Activated CD4-positive, alpha-beta T cell treated with anti-CD3 and anti-CD28 coated beads for 36 hours (primary cell): Measurements from ENCODE around the gene SLC27A2. TPM values are rescaled to one million over a fixed set of nuclear protein-coding genes. Genes with fewer than 3 reads are reported as not detected.
A peak's percentile ranks its signal among the peaks of the same experiment; 100 is the strongest.
"Not testable (repeated sequence)": the region's sequence is repeated elsewhere in the genome, so short reads cannot be mapped to it uniquely, and the experiment has no call there.

Source experiments
- ATAC-seq: fragments of 200-7000 bp; cut with Tn5 transposase; one replicate; pipeline ENCODE4 v1.10.0; 2021; ENCODE audit warnings: mild to moderate bottlenecking, moderate library complexity
- CTCF ChIA-PET: fragments of 350-600 bp; sonication (Branson Sonifier 250); formaldehyde crosslinking; loops from one replicate; lab custom pipeline; 2021; ENCODE audit warnings: antibody characterized with exemption; lab: Charles Lee
- POLR2A ChIA-PET: fragments of 350-600 bp; sonication (Branson Sonifier 250); formaldehyde crosslinking; loops from one replicate; lab custom pipeline; 2021; ENCODE audit warnings: antibody characterized with exemption, inconsistent platforms; lab: Charles Lee
- DNase-seq: peaks from one replicate; pipeline ENCODE4 v3.0.0-alpha.2; 2020
- H3K27ac Mint-ChIP-seq: one replicate; pipeline ENCODE4 v1.8.0; 2021; ENCODE audit warnings: mixed read lengths
- H3K27me3 Mint-ChIP-seq: one replicate; pipeline ENCODE4 v1.8.0; 2021; ENCODE audit warnings: mixed read lengths
- H3K36me3 Mint-ChIP-seq: one replicate; pipeline ENCODE4 v1.8.0; 2021; ENCODE audit warnings: low read depth, mixed read lengths
- H3K4me1 Mint-ChIP-seq: one replicate; pipeline ENCODE4 v1.8.0; 2021; ENCODE audit warnings: mixed read lengths
- H3K4me3 Mint-ChIP-seq: one replicate; pipeline ENCODE4 v1.8.0; 2021; ENCODE audit warnings: mild to moderate bottlenecking, moderate library complexity, mixed read lengths
- H3K9me3 Mint-ChIP-seq: one replicate; pipeline ENCODE4 v1.8.0; 2021; ENCODE audit warnings: low read depth, mixed read lengths
- intact Hi-C, 2 experiments: fragments of 100-400 bp; cut with DNase I in 1 of 2; cut with micrococcal nuclease in 1 of 2; formaldehyde crosslinking; loops; one replicate each; pipeline versions ENCODE4 v1.14.2 to v1.15.1; 2022 to 2024; cut with DNase I, micrococcal nuclease
- total RNA-seq, 2 experiments: library from RNA; stranded (reverse); gene quantifications; one replicate each; pipeline ENCODE4 v1.2.3, GENCODE V29; 2021

SLC27A2 gene
- total RNA-seq, 2 experiments from 2014 or later = 20.7 to 22.1 TPM

DNA sequence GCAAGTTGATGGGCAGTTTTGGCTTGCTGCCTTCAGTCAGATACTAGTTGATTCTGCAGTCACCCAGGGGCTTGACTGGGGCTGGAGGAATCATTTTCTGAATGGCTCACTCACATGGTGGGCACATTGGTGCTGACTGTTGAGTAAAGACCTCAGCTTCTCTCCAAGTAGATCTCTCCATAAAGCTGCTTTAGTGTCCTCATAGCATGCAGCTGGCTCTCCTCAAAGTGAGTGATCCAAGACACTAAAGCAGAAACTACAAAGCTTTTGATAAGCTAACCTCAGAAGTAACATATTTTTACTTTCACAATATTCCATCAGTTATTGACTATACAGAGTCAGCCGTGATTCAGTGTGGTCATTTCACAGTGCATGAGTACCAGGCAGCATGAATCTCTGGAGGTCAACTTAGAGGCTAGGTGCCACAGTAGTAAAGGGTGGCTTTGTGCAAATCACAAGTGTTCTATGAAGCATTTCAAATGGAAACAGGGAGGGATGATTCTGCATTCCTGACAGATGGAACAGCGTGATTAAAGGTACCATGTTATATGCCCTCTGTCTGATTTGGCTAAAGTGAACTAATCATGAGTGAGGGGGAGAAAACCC lies 38.6 kb upstream of the SLC27A2 start:
- H3K27me3 Mint-ChIP-seq = no peaks in the 10 kb centered on the region
- CTCF ChIA-PET = interaction anchor here (1.1 kb wide), 1 partner anchor 117 kb away, joined by 3 read pairs; no protein-coding TSS in a partner anchor
- H3K27ac Mint-ChIP-seq = peak overlapping the region; percentile 22
- peaks cover 4% of the 10 kb centered on the region for H3K36me3 Mint-ChIP-seq
- H3K4me3 Mint-ChIP-seq = no peak overlapping the region
- POLR2A ChIA-PET = no interaction called here
- H3K4me1 Mint-ChIP-seq = peaks cover 28% of the 10 kb centered on the region
- no peak for DNase-seq
- no peaks in the 10 kb centered on the region for H3K9me3 Mint-ChIP-seq
- intact Hi-C loops = loop anchor here (10.0 kb wide), 5 partner anchors 171 to 1789 kb away; partner anchors contain the start of gene SECISBP2L (in 1 of the 2)
- peak; percentile 62 for ATAC-seq

GRCh38 chr15:50144341-50145120 lies 37.5 kb upstream of the SLC27A2 start:
- peak overlapping the region; percentile 22 for H3K27ac Mint-ChIP-seq
- intact Hi-C loops = loop anchor here (1.0 to 10.0 kb wide), 12 partner anchors 170 to 1790 kb away; partner anchors contain the start of genes FGF7 (in 1 of the 2) and SECISBP2L (in 1 of the 2)
- ATAC-seq = no peak
- POLR2A ChIA-PET = interaction anchor here (0.7 kb wide), 1 partner anchor 547 kb away, joined by 4 read pairs; no protein-coding TSS in a partner anchor
- no peaks in the 10 kb centered on the region for H3K9me3 Mint-ChIP-seq
- peaks cover 26% of the 10 kb centered on the region for H3K4me1 Mint-ChIP-seq
- CTCF ChIA-PET = interaction anchor here (0.5 to 2.2 kb wide), 21 partner anchors 11 to 1724 kb away, joined by 3 to 13 read pairs (median 3); partner anchors contain the start of gene EID1
- H3K36me3 Mint-ChIP-seq = peaks cover 4% of the 10 kb centered on the region
- H3K27me3 Mint-ChIP-seq = no peaks in the 10 kb centered on the region
- no peak overlapping the region for H3K4me3 Mint-ChIP-seq
- no peak for DNase-seq

GRCh38 chr15:50145451-50145872 lies 36.5 kb upstream of the SLC27A2 start:
- ATAC-seq = no peak
- POLR2A ChIA-PET = interaction anchor here (0.7 kb wide), 2 partner anchors 468 to 546 kb away, joined by 3 to 4 read pairs; no protein-coding TSS in a partner anchor
- peaks cover 4% of the 10 kb centered on the region for H3K36me3 Mint-ChIP-seq

GRCh38 chr15:50146632-50147031 lies 35.4 kb upstream of the SLC27A2 start:
- ChIA-PET CTCF (interaction anchor here (0.6 to 2.2 kb wide), 2 partner anchors 38 to 1285 kb away, joined by 3 to 13 read pairs; no protein-coding TSS in a partner anchor), POLR2A (no interaction called here)
- ATAC-seq (no peak), DNase-seq (no peak)
- H3K27ac Mint-ChIP-seq = no peak overlapping the region
- intact Hi-C loops = loop anchor here (10.0 kb wide), 5 partner anchors 168 to 1792 kb away; partner anchors contain the start of gene SECISBP2L (in 1 of the 2)
- no peaks in the 10 kb centered on the region for H3K9me3 Mint-ChIP-seq
- no peaks in the 10 kb centered on the region for H3K27me3 Mint-ChIP-seq
- peaks cover 4% of the 10 kb centered on the region for H3K36me3 Mint-ChIP-seq
- no peak overlapping the region for H3K4me3 Mint-ChIP-seq
- peaks cover 38% of the 10 kb centered on the region for H3K4me1 Mint-ChIP-seq

More at GRCh38 chr15:50145451-50145872, 36.5 kb upstream of the SLC27A2 start:
- H3K9me3 Mint-ChIP-seq = no peaks in the 10 kb centered on the region
- H3K27ac Mint-ChIP-seq = no peak overlapping the region
- intact Hi-C loops = loop anchor here (1.0 to 10.0 kb wide), 12 partner anchors 169 to 1791 kb away; partner anchors contain the start of genes FGF7 (in 1 of the 2) and SECISBP2L (in 1 of the 2)
- no peaks in the 10 kb centered on the region for H3K27me3 Mint-ChIP-seq
- H3K4me3 Mint-ChIP-seq = no peak overlapping the region
- peaks cover 32% of the 10 kb centered on the region for H3K4me1 Mint-ChIP-seq
- DNase-seq = no peak
- CTCF ChIA-PET = interaction anchor here (0.5 to 2.2 kb wide), 25 partner anchors 14 to 1723 kb away, joined by 3 to 13 read pairs (median 3); partner anchors contain the start of gene EID1

DNA sequence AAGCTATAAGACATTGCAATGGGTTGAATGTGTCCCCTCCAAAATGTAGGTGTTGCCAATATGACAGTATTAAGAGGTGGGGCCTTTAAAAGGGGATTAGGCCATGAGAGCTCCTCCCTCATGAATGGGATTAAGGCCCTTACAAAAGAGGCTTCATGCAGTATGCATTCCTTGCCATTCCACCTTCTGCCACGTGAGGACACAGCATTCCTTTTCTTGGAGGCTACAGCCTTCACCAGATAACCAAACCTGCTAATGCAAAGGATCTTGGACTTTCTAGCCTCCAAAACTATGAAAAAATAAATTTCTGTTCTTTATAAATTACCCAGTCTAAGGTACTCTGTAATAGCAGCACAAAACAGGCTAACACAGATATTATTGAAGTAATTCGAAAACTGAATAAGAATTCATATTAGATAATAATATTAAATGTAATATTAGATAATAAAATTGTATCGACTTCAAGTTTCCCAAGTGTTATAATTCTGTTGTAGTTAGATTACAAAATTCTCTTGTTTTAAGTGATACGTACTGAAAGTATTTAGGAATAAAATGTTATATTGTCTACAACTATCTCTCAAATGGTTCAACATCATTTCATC lies 33.5 kb upstream of the SLC27A2 start:
- peaks cover 34% of the 10 kb centered on the region for H3K4me1 Mint-ChIP-seq
- peaks cover 2% of the 10 kb centered on the region for H3K27me3 Mint-ChIP-seq
- ChIA-PET CTCF (interaction anchor here (0.7 to 2.1 kb wide), 2 partner anchors 14 to 167 kb away, joined by 3 to 6 read pairs; no protein-coding TSS in a partner anchor), POLR2A (no interaction called here)
- ATAC-seq = no peak
- no peak for DNase-seq
- H3K9me3 Mint-ChIP-seq = no peaks in the 10 kb centered on the region
- intact Hi-C loops = loop anchor here (10.0 kb wide), 5 partner anchors 166 to 1794 kb away; partner anchors contain the start of gene SECISBP2L (in 1 of the 2)
- H3K4me3 Mint-ChIP-seq = no peak overlapping the region
- H3K27ac Mint-ChIP-seq = no peak overlapping the region
- peaks cover 2% of the 10 kb centered on the region for H3K36me3 Mint-ChIP-seq

GRCh38 chr15:50149090-50149489 lies 32.9 kb upstream of the SLC27A2 start:
- intact Hi-C loops = loop anchor here (10.0 kb wide), 5 partner anchors 166 to 1794 kb away; partner anchors contain the start of gene SECISBP2L (in 1 of the 2)
- H3K36me3 Mint-ChIP-seq = no peaks in the 10 kb centered on the region

DNA sequence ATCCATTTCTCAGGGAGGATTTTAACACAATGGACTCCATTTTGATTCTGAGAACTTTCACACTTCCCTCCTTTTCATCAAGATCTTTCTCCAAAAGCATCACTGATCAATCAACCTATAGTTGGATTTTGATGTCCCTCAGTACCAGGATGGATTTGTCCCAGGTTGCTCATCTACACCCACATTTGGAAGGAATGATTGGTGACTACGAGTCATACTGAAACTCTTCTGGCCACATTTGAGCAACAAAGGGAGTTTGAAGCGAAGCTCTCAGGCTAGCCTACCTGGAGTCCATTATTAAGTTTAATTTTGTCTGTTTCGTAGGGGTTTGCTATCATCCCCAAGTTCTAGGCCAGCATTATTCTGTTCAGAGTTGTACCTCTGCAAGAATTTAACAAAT lies 31.6 kb upstream of the SLC27A2 start:
- Mint-ChIP-seq H3K4me1 (peaks cover 20% of the 10 kb centered on the region), H3K4me3 (no peak overlapping the region), H3K36me3 (no peaks in the 10 kb centered on the region), H3K27ac (no peak overlapping the region), H3K9me3 (no peaks in the 10 kb centered on the region), H3K27me3 (peaks cover 2% of the 10 kb centered on the region)
- ChIA-PET POLR2A (interaction anchor here (0.6 to 0.7 kb wide), 2 partner anchors 15 to 101 kb away, joined by 5 to 9 read pairs; no protein-coding TSS in a partner anchor), CTCF (interaction anchor here (2.0 kb wide), 1 partner anchor 165 kb away, joined by 11 read pairs; no protein-coding TSS in a partner anchor)
- ATAC-seq = no peak
- intact Hi-C loops = no loop called here
- DNase-seq = no peak

More at GRCh38 chr15:50149090-50149489, 32.9 kb upstream of the SLC27A2 start:
- H3K9me3 Mint-ChIP-seq = no peaks in the 10 kb centered on the region
- POLR2A ChIA-PET = no interaction called here
- CTCF ChIA-PET = interaction anchor here (0.7 to 2.1 kb wide), 2 partner anchors 14 to 167 kb away, joined by 3 to 6 read pairs; no protein-coding TSS in a partner anchor
- ATAC-seq (peak; percentile 66), DNase-seq (no peak)
- H3K27me3 Mint-ChIP-seq = peaks cover 2% of the 10 kb centered on the region
- H3K4me3 Mint-ChIP-seq = no peak overlapping the region
- H3K27ac Mint-ChIP-seq = no peak overlapping the region
- peaks cover 29% of the 10 kb centered on the region for H3K4me1 Mint-ChIP-seq

- ATAC-seq (no peak), DNase-seq (no peak)
- POLR2A ChIA-PET = interaction anchor here (0.6 kb wide), 1 partner anchor 101 kb away, joined by 5 read pairs; no protein-coding TSS in a partner anchor
- Mint-ChIP-seq H3K4me1 (peaks cover 16% of the 10 kb centered on the region), H3K27ac (no peak overlapping the region), H3K9me3 (no peaks in the 10 kb centered on the region), H3K4me3 (no peak overlapping the region), H3K27me3 (peaks cover 2% of the 10 kb centered on the region), H3K36me3 (no peaks in the 10 kb centered on the region)
- CTCF ChIA-PET = interaction anchor here (0.9 to 2.0 kb wide), 2 partner anchors 26 to 165 kb away, joined by 3 to 11 read pairs; no protein-coding TSS in a partner anchor
- intact Hi-C loops = no loop called here
Observed at GRCh38 chr15:50150851-50151250, 31.1 kb upstream of the SLC27A2 start.

- ATAC-seq (no peak), DNase-seq (no peak)
- no peak overlapping the region for H3K27ac Mint-ChIP-seq
- H3K36me3 Mint-ChIP-seq = no peaks in the 10 kb centered on the region
- peaks cover 4% of the 10 kb centered on the region for H3K9me3 Mint-ChIP-seq
- POLR2A ChIA-PET = no interaction called here
- H3K4me1 Mint-ChIP-seq = peaks cover 16% of the 10 kb centered on the region
- CTCF ChIA-PET = interaction anchor here (0.9 to 2.0 kb wide), 2 partner anchors 26 to 164 kb away, joined by 3 to 11 read pairs; no protein-coding TSS in a partner anchor
- intact Hi-C loops = no loop called here
- H3K27me3 Mint-ChIP-seq = peaks cover 2% of the 10 kb centered on the region
- H3K4me3 Mint-ChIP-seq = no peak overlapping the region
Observed at GRCh38 chr15:50151476-50151875, 30.5 kb upstream of the SLC27A2 start.

DNA sequence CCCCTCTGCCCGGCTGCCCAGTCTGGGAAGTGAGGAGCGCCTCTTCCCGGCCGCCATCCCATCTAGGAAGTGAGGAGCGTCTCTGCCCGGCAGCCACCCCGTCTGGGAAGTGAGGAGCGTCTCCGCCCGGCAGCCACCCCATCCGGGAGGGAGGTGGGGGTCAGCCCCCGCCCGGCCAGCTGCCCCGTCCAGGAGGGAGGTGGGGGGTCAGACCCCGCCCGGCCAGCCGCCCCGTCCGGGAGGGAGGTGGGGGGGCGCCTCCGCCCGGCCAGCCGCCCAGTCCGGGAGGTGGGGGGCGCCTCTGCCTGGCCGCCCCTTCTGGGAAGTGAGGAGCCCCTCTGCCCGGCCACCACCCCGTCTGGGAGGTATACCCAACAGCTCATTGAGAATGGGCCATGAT lies 23.8 kb upstream of the SLC27A2 start:
- intact Hi-C loops, H3K27ac Mint-ChIP-seq, CTCF ChIA-PET, ATAC-seq, H3K4me3 Mint-ChIP-seq, H3K4me1 Mint-ChIP-seq, H3K27me3 Mint-ChIP-seq, POLR2A ChIA-PET, DNase-seq, H3K36me3 Mint-ChIP-seq: not testable (repeated sequence)
- peaks cover 12% of the 10 kb centered on the region for H3K9me3 Mint-ChIP-seq
